Mammary epithelial cell (primary cell): ENCODE data around the gene HLA-B.

Experiments
- EZH2 ChIP-seq: IDR thresholded peaks from 2 replicates; pipeline ENCODE4 v1.6.1; 2012; ENCODE audit warnings: low read length, inconsistent platforms, borderline replicate concordance
- TF ChIP-seq, protein P1 (sequence below), 2 donors: IDR thresholded peaks in 1 of 2; conservative IDR thresholded peaks in 1 of 2; 2 replicates each; pipeline ENCODE4 v1.5.1; 2011 to 2012; ENCODE audit warnings: inconsistent platforms in 2 of 2, low read length in 2 of 2, mild to moderate bottlenecking in 2 of 2, control low read depth in 1 of 2, low read depth in 1 of 2; ENCODE audit not compliant: insufficient read depth in 1 of 2; ENCODE audit errors: extremely low read depth in 1 of 2

DNA sequence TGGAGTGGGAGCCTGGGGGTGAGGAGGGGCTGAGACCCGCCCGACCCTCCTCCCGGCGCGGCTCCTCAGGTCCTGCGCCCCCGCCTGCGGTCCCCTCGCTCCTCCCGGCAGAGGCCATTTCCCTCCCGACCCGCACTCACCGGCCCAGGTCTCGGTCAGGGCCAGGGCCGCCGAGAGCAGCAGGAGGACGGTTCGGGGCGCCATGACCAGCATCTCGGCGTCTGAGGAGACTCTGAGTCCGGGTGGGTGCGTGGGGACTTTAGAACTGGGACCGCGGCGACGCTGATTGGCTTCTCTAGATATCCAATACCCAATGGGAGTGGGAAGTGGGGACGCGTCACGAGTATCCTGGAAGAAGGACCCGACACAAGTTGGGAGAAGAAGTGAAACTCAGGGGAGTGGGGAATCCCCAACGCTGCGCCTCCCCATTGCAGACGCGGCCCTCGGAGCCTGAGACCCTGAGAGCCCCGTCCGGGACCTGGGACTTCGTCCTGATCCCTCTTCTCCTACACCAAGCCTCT is at the start of gene HLA-B:
- TF ChIP-seq, protein P1, sequence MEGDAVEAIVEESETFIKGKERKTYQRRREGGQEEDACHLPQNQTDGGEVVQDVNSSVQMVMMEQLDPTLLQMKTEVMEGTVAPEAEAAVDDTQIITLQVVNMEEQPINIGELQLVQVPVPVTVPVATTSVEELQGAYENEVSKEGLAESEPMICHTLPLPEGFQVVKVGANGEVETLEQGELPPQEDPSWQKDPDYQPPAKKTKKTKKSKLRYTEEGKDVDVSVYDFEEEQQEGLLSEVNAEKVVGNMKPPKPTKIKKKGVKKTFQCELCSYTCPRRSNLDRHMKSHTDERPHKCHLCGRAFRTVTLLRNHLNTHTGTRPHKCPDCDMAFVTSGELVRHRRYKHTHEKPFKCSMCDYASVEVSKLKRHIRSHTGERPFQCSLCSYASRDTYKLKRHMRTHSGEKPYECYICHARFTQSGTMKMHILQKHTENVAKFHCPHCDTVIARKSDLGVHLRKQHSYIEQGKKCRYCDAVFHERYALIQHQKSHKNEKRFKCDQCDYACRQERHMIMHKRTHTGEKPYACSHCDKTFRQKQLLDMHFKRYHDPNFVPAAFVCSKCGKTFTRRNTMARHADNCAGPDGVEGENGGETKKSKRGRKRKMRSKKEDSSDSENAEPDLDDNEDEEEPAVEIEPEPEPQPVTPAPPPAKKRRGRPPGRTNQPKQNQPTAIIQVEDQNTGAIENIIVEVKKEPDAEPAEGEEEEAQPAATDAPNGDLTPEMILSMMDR (conservative IDR thresholded peaks at IDR 0.05 in 1 of 2, IDR thresholded peaks at IDR 0.05 in 1 of 2; ENCODE audit: extremely low read depth in 1 of 2, insufficient read depth in 1 of 2, low read depth in 1 of 2, low read length in 2 of 2): no peak
- no peak for TF ChIP-seq EZH2
